SK-N-SH (cell line): ENCODE measurements around the gene EXOC7.
"Not testable (repeated sequence)": the region's sequence is repeated elsewhere in the genome, so short reads cannot be mapped to it uniquely, and the experiment has no call there.

Source experiments
- CHD2 ChIP-seq: fragments of 150-350 bp; IDR thresholded peaks from 2 replicates; pipeline ENCODE4 v1.6.1; 2018; ENCODE audit warnings: low read length; ENCODE audit not compliant: partially characterized antibody
- JUND ChIP-seq: IDR thresholded peaks from 2 replicates; pipeline ENCODE4 v1.4.0; 2012
- MXI1 ChIP-seq: IDR thresholded peaks from 2 replicates; pipeline ENCODE4 v1.6.1; 2012; ENCODE audit warnings: mild to moderate bottlenecking, low read depth, low read length, improper control_type of control experiment
- PBX3 ChIP-seq: IDR thresholded peaks from 2 replicates; pipeline ENCODE4; 2012
- TF ChIP-seq, protein P1 (sequence below): fragments of 200-600 bp; sonication (generic); IDR thresholded peaks from 2 replicates; pipeline ENCODE4 v1.6.1; 2017; ENCODE audit warnings: antibody characterized with exemption, mild to moderate bottlenecking, moderate library complexity
- TF ChIP-seq, protein P2 (sequence below): IDR thresholded peaks from 2 replicates; pipeline ENCODE4 v1.6.1; 2012; ENCODE audit warnings: mild to moderate bottlenecking, low read depth, low read length, moderate library complexity

DNA sequence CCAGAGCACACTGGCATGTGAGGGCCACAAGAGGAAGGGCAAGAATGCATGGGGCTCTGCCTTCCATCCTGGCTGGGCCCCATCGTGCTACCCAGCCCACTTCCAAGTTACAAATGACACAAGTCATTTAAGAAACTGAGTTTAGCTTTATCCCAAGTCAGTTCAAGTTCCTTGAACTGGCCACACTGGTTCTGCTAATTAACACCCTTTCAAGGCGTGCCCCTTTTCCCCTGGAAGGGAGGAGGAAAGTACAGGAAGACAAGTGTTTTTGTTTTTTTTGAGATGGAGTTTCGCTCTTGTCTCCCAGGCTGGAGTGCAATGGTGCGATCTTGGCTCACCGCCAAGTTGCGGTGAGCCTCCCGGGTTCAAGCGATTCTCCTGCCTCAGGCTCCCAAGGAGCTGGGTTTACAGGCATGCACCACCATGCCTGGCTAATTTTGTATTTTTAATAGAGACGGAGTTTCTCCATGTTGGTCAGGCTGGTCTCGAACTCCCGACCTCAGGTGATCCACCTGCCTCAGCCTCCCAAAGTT is 59.0 kb downstream of the EXOC7 start:
- TF ChIP-seq, protein P1, sequence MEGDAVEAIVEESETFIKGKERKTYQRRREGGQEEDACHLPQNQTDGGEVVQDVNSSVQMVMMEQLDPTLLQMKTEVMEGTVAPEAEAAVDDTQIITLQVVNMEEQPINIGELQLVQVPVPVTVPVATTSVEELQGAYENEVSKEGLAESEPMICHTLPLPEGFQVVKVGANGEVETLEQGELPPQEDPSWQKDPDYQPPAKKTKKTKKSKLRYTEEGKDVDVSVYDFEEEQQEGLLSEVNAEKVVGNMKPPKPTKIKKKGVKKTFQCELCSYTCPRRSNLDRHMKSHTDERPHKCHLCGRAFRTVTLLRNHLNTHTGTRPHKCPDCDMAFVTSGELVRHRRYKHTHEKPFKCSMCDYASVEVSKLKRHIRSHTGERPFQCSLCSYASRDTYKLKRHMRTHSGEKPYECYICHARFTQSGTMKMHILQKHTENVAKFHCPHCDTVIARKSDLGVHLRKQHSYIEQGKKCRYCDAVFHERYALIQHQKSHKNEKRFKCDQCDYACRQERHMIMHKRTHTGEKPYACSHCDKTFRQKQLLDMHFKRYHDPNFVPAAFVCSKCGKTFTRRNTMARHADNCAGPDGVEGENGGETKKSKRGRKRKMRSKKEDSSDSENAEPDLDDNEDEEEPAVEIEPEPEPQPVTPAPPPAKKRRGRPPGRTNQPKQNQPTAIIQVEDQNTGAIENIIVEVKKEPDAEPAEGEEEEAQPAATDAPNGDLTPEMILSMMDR: not testable (repeated sequence)
- not testable (repeated sequence) for TF ChIP-seq CHD2, PBX3, MXI1, JUND
- TF ChIP-seq, protein P2, sequence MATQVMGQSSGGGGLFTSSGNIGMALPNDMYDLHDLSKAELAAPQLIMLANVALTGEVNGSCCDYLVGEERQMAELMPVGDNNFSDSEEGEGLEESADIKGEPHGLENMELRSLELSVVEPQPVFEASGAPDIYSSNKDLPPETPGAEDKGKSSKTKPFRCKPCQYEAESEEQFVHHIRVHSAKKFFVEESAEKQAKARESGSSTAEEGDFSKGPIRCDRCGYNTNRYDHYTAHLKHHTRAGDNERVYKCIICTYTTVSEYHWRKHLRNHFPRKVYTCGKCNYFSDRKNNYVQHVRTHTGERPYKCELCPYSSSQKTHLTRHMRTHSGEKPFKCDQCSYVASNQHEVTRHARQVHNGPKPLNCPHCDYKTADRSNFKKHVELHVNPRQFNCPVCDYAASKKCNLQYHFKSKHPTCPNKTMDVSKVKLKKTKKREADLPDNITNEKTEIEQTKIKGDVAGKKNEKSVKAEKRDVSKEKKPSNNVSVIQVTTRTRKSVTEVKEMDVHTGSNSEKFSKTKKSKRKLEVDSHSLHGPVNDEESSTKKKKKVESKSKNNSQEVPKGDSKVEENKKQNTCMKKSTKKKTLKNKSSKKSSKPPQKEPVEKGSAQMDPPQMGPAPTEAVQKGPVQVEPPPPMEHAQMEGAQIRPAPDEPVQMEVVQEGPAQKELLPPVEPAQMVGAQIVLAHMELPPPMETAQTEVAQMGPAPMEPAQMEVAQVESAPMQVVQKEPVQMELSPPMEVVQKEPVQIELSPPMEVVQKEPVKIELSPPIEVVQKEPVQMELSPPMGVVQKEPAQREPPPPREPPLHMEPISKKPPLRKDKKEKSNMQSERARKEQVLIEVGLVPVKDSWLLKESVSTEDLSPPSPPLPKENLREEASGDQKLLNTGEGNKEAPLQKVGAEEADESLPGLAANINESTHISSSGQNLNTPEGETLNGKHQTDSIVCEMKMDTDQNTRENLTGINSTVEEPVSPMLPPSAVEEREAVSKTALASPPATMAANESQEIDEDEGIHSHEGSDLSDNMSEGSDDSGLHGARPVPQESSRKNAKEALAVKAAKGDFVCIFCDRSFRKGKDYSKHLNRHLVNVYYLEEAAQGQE: not testable (repeated sequence)
